KMS-11 (cell line): ENCODE measurements around the gene DDX51.

Source experiments
- H2AFZ ChIP-seq: fragments of 200-600 bp; sonication (generic); 2 replicates; pipeline ENCODE4 v1.6.1; 2016; ENCODE audit warnings: antibody characterized with exemption, mixed run types, low read depth
- H3K27ac ChIP-seq: fragments of 200-600 bp; sonication (generic); 2 replicates; pipeline ENCODE4 v1.6.1; 2016; ENCODE audit warnings: mild to moderate bottlenecking, mixed run types
- H3K27me3 ChIP-seq: fragments of 200-600 bp; sonication (generic); 2 replicates; pipeline ENCODE4 v1.6.1; 2017; ENCODE audit warnings: mild to moderate bottlenecking, low read depth, mixed run types, moderate library complexity; ENCODE audit not compliant: insufficient read depth
- H3K36me3 ChIP-seq: fragments of 200-600 bp; sonication (generic); 2 replicates; pipeline ENCODE4 v1.6.1; 2017; ENCODE audit warnings: mild to moderate bottlenecking, mixed run types; ENCODE audit not compliant: insufficient read depth
- H3K4me1 ChIP-seq: fragments of 200-600 bp; sonication (generic); 2 replicates; pipeline ENCODE4 v1.6.1; 2016; ENCODE audit warnings: mild to moderate bottlenecking, low read depth, mixed run types; ENCODE audit not compliant: poor library complexity, severe bottlenecking
- H3K4me2 ChIP-seq: fragments of 200-600 bp; sonication (generic); 2 replicates; pipeline ENCODE4 v1.7.0; 2016; ENCODE audit warnings: mild to moderate bottlenecking, mixed run types
- H3K4me3 ChIP-seq: fragments of 200-600 bp; sonication (generic); IDR thresholded peaks from 2 replicates; pipeline ENCODE4 v1.6.1; 2017; ENCODE audit warnings: low read depth, low read length, mixed read lengths; ENCODE audit not compliant: insufficient read depth
- H3K79me2 ChIP-seq: fragments of 200-600 bp; sonication (generic); 2 replicates; pipeline ENCODE4 v1.6.1; 2016; ENCODE audit warnings: low read depth, mixed run types; ENCODE audit not compliant: insufficient read depth
- H3K9ac ChIP-seq: fragments of 200-600 bp; sonication (generic); 2 replicates; pipeline ENCODE4 v1.6.1; 2016; ENCODE audit warnings: mild to moderate bottlenecking, mixed run types
- H4K20me1 ChIP-seq: fragments of 200-600 bp; sonication (generic); 2 replicates; pipeline ENCODE4 v1.6.1; 2016; ENCODE audit warnings: mild to moderate bottlenecking, mixed run types; ENCODE audit not compliant: insufficient read depth
- CTCF ChIP-seq: fragments of 200-600 bp; sonication (generic); conservative IDR thresholded peaks from 2 replicates; pipeline ENCODE4 v1.6.1; 2017; ENCODE audit warnings: low read depth, mild to moderate bottlenecking, antibody characterized with exemption, low read length, moderate library complexity, mixed read lengths

DDX51 gene

GRCh38 chr12:132143336-132144071, 615 bp downstream of the DDX51 start:
- no peak overlapping the region for H2AFZ ChIP-seq
- no peaks in the 10 kb centered on the region for H3K36me3 ChIP-seq
- H4K20me1 ChIP-seq: no peaks in the 10 kb centered on the region
- H3K79me2 ChIP-seq: peaks cover 32% of the 10 kb centered on the region
- H3K9ac ChIP-seq: peak overlapping the region; percentile 68; the same call in 1 of the 2 replicates
- H3K27me3 ChIP-seq: no peaks in the 10 kb centered on the region
- H3K4me2 ChIP-seq: peak overlapping the region; percentile 51; the same call in 1 of the 2 replicates
- TF ChIP-seq CTCF: no peak
- no peak overlapping the region for H3K27ac ChIP-seq
- no peak overlapping the region for H3K4me3 ChIP-seq
- peaks cover 4% of the 10 kb centered on the region for H3K4me1 ChIP-seq

- Histone ChIP-seq H3K79me2 (peaks cover 32% of the 10 kb centered on the region), H4K20me1 (no peaks in the 10 kb centered on the region), H3K27ac (no peak overlapping the region), H3K36me3 (no peaks in the 10 kb centered on the region), H2AFZ (no peak overlapping the region), H3K4me3 (no peak overlapping the region), H3K4me1 (peaks cover 4% of the 10 kb centered on the region), H3K9ac (peak overlapping the region; percentile 68; the same call in 1 of the 2 replicates), H3K4me2 (peak overlapping the region; percentile 51; the same call in 1 of the 2 replicates), H3K27me3 (no peaks in the 10 kb centered on the region)
- TF ChIP-seq CTCF: no peak
Observed at GRCh38 chr12:132142679-132143335, 1.3 kb downstream of the DDX51 start.

GRCh38 chr12:132141976-132142678, 2.0 kb downstream of the DDX51 start:
- TF ChIP-seq CTCF: no peak
- Histone ChIP-seq H3K4me2 (no peak overlapping the region), H3K27ac (no peak overlapping the region), H3K4me3 (no peak overlapping the region), H3K4me1 (peaks cover 4% of the 10 kb centered on the region), H3K9ac (no peak overlapping the region), H4K20me1 (no peaks in the 10 kb centered on the region), H2AFZ (no peak overlapping the region), H3K79me2 (peaks cover 32% of the 10 kb centered on the region), H3K36me3 (no peaks in the 10 kb centered on the region), H3K27me3 (no peaks in the 10 kb centered on the region)

- Histone ChIP-seq H3K4me1 (peaks cover 4% of the 10 kb centered on the region), H3K27ac (no peak overlapping the region), H3K4me2 (no peak overlapping the region), H3K4me3 (no peak overlapping the region), H3K9ac (no peak overlapping the region), H4K20me1 (no peaks in the 10 kb centered on the region), H3K79me2 (peaks cover 24% of the 10 kb centered on the region), H3K36me3 (no peaks in the 10 kb centered on the region), H2AFZ (no peak overlapping the region), H3K27me3 (no peaks in the 10 kb centered on the region)
- no peak for TF ChIP-seq CTCF
Observed at GRCh38 chr12:132140918-132141841, 2.9 kb downstream of the DDX51 start.
